IMR-90 (cell line): ENCODE results near the gene TRIM38. TPM values are rescaled to one million over a fixed set of nuclear protein-coding genes. Genes with fewer than 3 reads are reported as not detected.

Experiments used
- ATAC-seq: fragments of 200-7000 bp; cut with Tn5 transposase; 2 replicates; pipeline ENCODE4 v1.9.1; 2020; ENCODE audit warnings: low read depth, mild to moderate bottlenecking, moderate library complexity
- BruUV-seq: library from RNA; stranded (reverse); fragments of 400-500 nt; replicated peaks from 2 replicates; lab custom pipeline; 2021; lab: Mats Ljungman, UMichigan
- CTCF ChIA-PET: fragments of 300-600 bp; formaldehyde crosslinking; extraction: SDS; loops from one replicate; lab custom pipeline; 2021; ENCODE audit warnings: antibody characterized with exemption; lab: Yijun Ruan, JAX
- POLR2A ChIA-PET: fragments of 300-600 bp; sonication (Branson Sonifier 250); formaldehyde crosslinking; loops from one replicate; lab custom pipeline; 2022; ENCODE audit warnings: antibody characterized with exemption; ENCODE audit not compliant: unreplicated experiment; lab: Charles Lee
- DNase-seq: peaks from one replicate; pipeline ENCODE4 v3.0.0; 2013
- H2AFZ ChIP-seq: replicated peaks from 2 replicates; pipeline ENCODE3; 2013; ENCODE audit warnings: low read length, mild to moderate bottlenecking; ENCODE audit not compliant: poor library complexity
- H2AK5ac ChIP-seq: 2 replicates; pipeline ENCODE4 v1.6.1; 2013; ENCODE audit warnings: low read depth, low read length, inconsistent platforms
- H2AK9ac ChIP-seq: replicated peaks from 2 replicates; pipeline ENCODE3; 2013; ENCODE audit warnings: mild to moderate bottlenecking, low read depth, low read length, moderate library complexity; ENCODE audit not compliant: poor library complexity
- H2BK120ac ChIP-seq: 2 replicates; pipeline ENCODE4 v1.6.1; 2013; ENCODE audit warnings: low read depth, low read length, inconsistent platforms
- H2BK15ac ChIP-seq: 3 replicates; pipeline ENCODE4 v1.6.1; 2013; ENCODE audit warnings: low read depth, low read length, inconsistent platforms
- H2BK20ac ChIP-seq: 2 replicates; pipeline ENCODE4 v1.6.1; 2013; ENCODE audit warnings: low read depth, mild to moderate bottlenecking, inconsistent platforms, low read length, moderate library complexity
- H2BK5ac ChIP-seq: 2 replicates; pipeline ENCODE4 v1.6.1; 2013; ENCODE audit warnings: mild to moderate bottlenecking, low read depth, low read length, inconsistent platforms; ENCODE audit not compliant: poor library complexity, severe bottlenecking
- H3K14ac ChIP-seq: replicated peaks from 2 replicates; pipeline ENCODE4 v1.6.1; 2013; ENCODE audit warnings: low read depth, low read length, inconsistent platforms
- H3K18ac ChIP-seq: 2 replicates; pipeline ENCODE4 v1.6.1; 2013; ENCODE audit warnings: low read depth, low read length, control low read depth
- H3K23ac ChIP-seq: 2 replicates; pipeline ENCODE4 v1.6.1; 2013; ENCODE audit warnings: low read depth, low read length, inconsistent platforms
- H3K27ac ChIP-seq: 2 replicates; pipeline ENCODE4 v1.5.1; 2013; ENCODE audit warnings: mild to moderate bottlenecking, control low read depth, low read length; ENCODE audit not compliant: insufficient read depth
- H3K27me3 ChIP-seq: 2 replicates; pipeline ENCODE4 v1.6.1; 2013; ENCODE audit warnings: low read length; ENCODE audit not compliant: control insufficient read depth, insufficient read depth
- H3K36me3 ChIP-seq: 2 replicates; pipeline ENCODE4 v1.6.1; 2013; ENCODE audit warnings: low read length, mixed read lengths; ENCODE audit not compliant: control insufficient read depth, insufficient read depth
- H3K4ac ChIP-seq: 2 replicates; pipeline ENCODE4 v1.6.1; 2013; ENCODE audit warnings: low read depth, low read length, inconsistent platforms
- H3K4me1 ChIP-seq: 2 replicates; pipeline ENCODE4 v1.6.1; 2013; ENCODE audit warnings: low read length, mixed read lengths; ENCODE audit not compliant: control insufficient read depth, insufficient read depth
- H3K4me2 ChIP-seq: 2 replicates; pipeline ENCODE4 v1.6.1; 2013; ENCODE audit warnings: low read depth, mild to moderate bottlenecking, control low read depth, low read length, moderate library complexity
- H3K4me3 ChIP-seq: 2 replicates; pipeline ENCODE4 v1.5.1; 2013; ENCODE audit warnings: low read depth, mild to moderate bottlenecking, control low read depth, low read length, moderate library complexity; ENCODE audit not compliant: insufficient read depth
- H3K56ac ChIP-seq: 2 replicates; pipeline ENCODE4 v1.6.1; 2013; ENCODE audit warnings: low read length, inconsistent platforms; ENCODE audit not compliant: insufficient read depth; ENCODE audit errors: extremely low read depth
- H3K79me1 ChIP-seq, 2 experiments: 2 replicates each; pipeline ENCODE4 v1.6.1; 2013; ENCODE audit warnings: low read length in 2 of 2, inconsistent platforms in 1 of 2, low read depth in 1 of 2
- H3K9ac ChIP-seq: 2 replicates; pipeline ENCODE4 v1.6.1; 2013; ENCODE audit warnings: low read depth, low read length, control low read depth
- H3K9me1 ChIP-seq: 2 replicates; pipeline ENCODE4 v1.6.1; 2013; ENCODE audit warnings: low read length, inconsistent platforms; ENCODE audit not compliant: insufficient read depth
- H3K9me3 ChIP-seq: 2 replicates; pipeline ENCODE4 v1.6.1; 2013; ENCODE audit warnings: low read length; ENCODE audit not compliant: control insufficient read depth, insufficient read depth
- H4K20me1 ChIP-seq: 2 replicates; pipeline ENCODE4 v1.6.1; 2013; ENCODE audit warnings: low read length, inconsistent platforms; ENCODE audit not compliant: insufficient read depth
- H4K5ac ChIP-seq: 2 replicates; pipeline ENCODE4 v1.6.1; 2013; ENCODE audit warnings: mild to moderate bottlenecking, low read depth, low read length, control low read depth
- H4K8ac ChIP-seq, 2 experiments: 2 replicates each; pipeline ENCODE4 v1.6.1; 2013; ENCODE audit warnings: low read depth in 2 of 2, low read length in 2 of 2, control low read depth in 1 of 2, inconsistent platforms in 1 of 2
- H4K91ac ChIP-seq: 2 replicates; pipeline ENCODE4 v1.6.1; 2013; ENCODE audit warnings: low read depth, low read length, inconsistent platforms; ENCODE audit not compliant: insufficient read depth
- CEBPB ChIP-seq: IDR thresholded peaks from 2 replicates; pipeline ENCODE4 v1.6.1; 2012; ENCODE audit warnings: low read depth, low read length, improper control_type of control experiment
- FOS ChIP-seq: fragments of 150-350 bp; IDR thresholded peaks from 2 replicates; pipeline ENCODE4 v1.6.1; 2016; ENCODE audit warnings: low read depth, low read length
- MXI1 ChIP-seq: IDR thresholded peaks from 2 replicates; pipeline ENCODE4 v1.6.1; 2012; ENCODE audit warnings: low read depth, mild to moderate bottlenecking, low read length, moderate library complexity, borderline replicate concordance
- RCOR1 ChIP-seq: IDR thresholded peaks from 2 replicates; pipeline ENCODE4 v1.6.1; 2012; ENCODE audit warnings: mild to moderate bottlenecking, low read length, improper control_type of control experiment; ENCODE audit not compliant: insufficient replicate concordance
- RFX5 ChIP-seq: IDR thresholded peaks from 2 replicates; pipeline ENCODE4 v1.8.0; 2012; ENCODE audit warnings: low read depth, mild to moderate bottlenecking, low read length, moderate library complexity
- USF2 ChIP-seq: fragments of 150-350 bp; IDR thresholded peaks from 2 replicates; pipeline ENCODE4 v1.6.1; 2017; ENCODE audit warnings: mild to moderate bottlenecking, antibody characterized with exemption, low read length, low read depth
- WGBS, 2 experiments: methylation state at CpG; one replicate each; pipeline versions ENCODE4 v1.1.5 to v1.1.7; 2013; ENCODE audit warnings: missing lambda C conversion rate in 2 of 2; ENCODE audit not compliant: insufficient read length in 1 of 2; ENCODE audit errors: extremely low coverage in 2 of 2; 5-methylcytosine and 5-hydroxymethylcytosine counted together
- dilution Hi-C: fragments of 300-500 bp; cut with HindIII; formaldehyde crosslinking; loops from one replicate; pipeline ENCODE4 v1.14.3; 2018; ENCODE audit warnings: low sequenced_read_pairs; ENCODE audit not compliant: unreplicated experiment
- in situ Hi-C: fragments of 300-500 bp; cut with MboI; formaldehyde crosslinking; loops from 3 replicates; pipeline ENCODE4 v1.14.3; 2019; ENCODE audit warnings: low sequenced_read_pairs, inconsistent platforms, mixed read lengths
- intact Hi-C: fragments of 100-400 bp; cut with micrococcal nuclease; formaldehyde crosslinking; loops from 2 replicates; pipeline ENCODE4 v1.10.0; 2022
- polyA plus RNA-seq, 3 experiments: library from polyadenylated mRNA; depleted of rRNA; stranded (reverse); fragments of >200 nt; gene quantifications; 2 replicates each; pipeline ENCODE4 v1.2.3, GENCODE V29; 2012; ENCODE audit warnings: low replicate concordance in 1 of 3
- total RNA-seq: library from RNA; depleted of rRNA; stranded (reverse); fragments of >200 nt; gene quantifications from 2 replicates; pipeline ENCODE4 v1.2.3, GENCODE V29; 2012

Gene TRIM38
- total and polyA plus RNA-seq, 2 of the 4 experiments (the other 2 are of a cell fraction) = 4.1 to 6.3 TPM

- H3K9me3 ChIP-seq = no peaks in the 10 kb centered on the region
- CTCF ChIA-PET = no interaction called here
- H4K5ac ChIP-seq = no peak overlapping the region
- H3K14ac ChIP-seq = no peak overlapping the region
- no peak overlapping the region for H2AFZ ChIP-seq
- BruUV-seq = no TSS peak
- intact Hi-C loops (no loop called here), dilution Hi-C loops (no loop called here), in situ Hi-C loops (no loop called here)
- H4K91ac ChIP-seq = no peak overlapping the region
- H3K4me1 ChIP-seq = peaks cover 5% of the 10 kb centered on the region; the same call in 1 of the 2 replicates
- no peak overlapping the region for H4K8ac ChIP-seq
- TF ChIP-seq MXI1 (no peak), USF2 (no peak), FOS (no peak), RFX5 (no peak), RCOR1 (no peak), CEBPB (no peak)
- H3K4me2 ChIP-seq = no peak overlapping the region
- POLR2A ChIA-PET = no interaction called here
- H2BK5ac ChIP-seq = no peak overlapping the region
- no peak overlapping the region for H2AK5ac ChIP-seq
- no peak overlapping the region for H2AK9ac ChIP-seq
- no CpG with 5 or more reads among the region's 1 CpG for WGBS, 2 experiments
- H2BK120ac ChIP-seq = no peak overlapping the region
- no peak overlapping the region for H3K23ac ChIP-seq
- no peaks in the 10 kb centered on the region for H3K9me1 ChIP-seq
- no peak overlapping the region for H2BK20ac ChIP-seq
- H3K27me3 ChIP-seq = peaks cover 1% of the 10 kb centered on the region; the same call in 1 of the 2 replicates
- no peak overlapping the region for H3K9ac ChIP-seq
- H3K27ac ChIP-seq = no peak overlapping the region
- H3K18ac ChIP-seq = no peak overlapping the region
- H3K79me1 ChIP-seq = no peaks in the 10 kb centered on the region
- H3K56ac ChIP-seq = no peak overlapping the region
- no peak overlapping the region for H3K4me3 ChIP-seq
- no peaks in the 10 kb centered on the region for H3K36me3 ChIP-seq
- H2BK15ac ChIP-seq = no peak overlapping the region
- DNase-seq = no peak
- H4K20me1 ChIP-seq = no peaks in the 10 kb centered on the region
- ATAC-seq = no peak
- no peak overlapping the region for H3K4ac ChIP-seq
These were observed 7.8 kb upstream of the TRIM38 start for GRCh38 chr6:25954756-25955155.
